Skin epidermis (tissue), 12 donors: ENCODE data around the gene ZNF253.
"Not testable (repeated sequence)": the region's sequence is repeated elsewhere in the genome, so short reads cannot be mapped to it uniquely, and the experiment has no call there.

Experiments
- H3K27ac ChIP-seq, 21 experiments: fragments of 200-600 bp; sonication (generic) in 11 of 21; one replicate each; pipeline ENCODE4 v1.5.0; 2020; ENCODE audit warnings: mild to moderate bottlenecking in 3 of 21, inconsistent platforms in 2 of 21, moderate library complexity in 2 of 21
- H3K4me3 ChIP-seq, 7 experiments: fragments of 200-600 bp; sonication (generic) in 2 of 7; one replicate each; pipeline ENCODE4 v1.5.0; 2020; ENCODE audit warnings: inconsistent platforms in 2 of 7, mild to moderate bottlenecking in 2 of 7, moderate library complexity in 1 of 7

Gene ZNF253

DNA sequence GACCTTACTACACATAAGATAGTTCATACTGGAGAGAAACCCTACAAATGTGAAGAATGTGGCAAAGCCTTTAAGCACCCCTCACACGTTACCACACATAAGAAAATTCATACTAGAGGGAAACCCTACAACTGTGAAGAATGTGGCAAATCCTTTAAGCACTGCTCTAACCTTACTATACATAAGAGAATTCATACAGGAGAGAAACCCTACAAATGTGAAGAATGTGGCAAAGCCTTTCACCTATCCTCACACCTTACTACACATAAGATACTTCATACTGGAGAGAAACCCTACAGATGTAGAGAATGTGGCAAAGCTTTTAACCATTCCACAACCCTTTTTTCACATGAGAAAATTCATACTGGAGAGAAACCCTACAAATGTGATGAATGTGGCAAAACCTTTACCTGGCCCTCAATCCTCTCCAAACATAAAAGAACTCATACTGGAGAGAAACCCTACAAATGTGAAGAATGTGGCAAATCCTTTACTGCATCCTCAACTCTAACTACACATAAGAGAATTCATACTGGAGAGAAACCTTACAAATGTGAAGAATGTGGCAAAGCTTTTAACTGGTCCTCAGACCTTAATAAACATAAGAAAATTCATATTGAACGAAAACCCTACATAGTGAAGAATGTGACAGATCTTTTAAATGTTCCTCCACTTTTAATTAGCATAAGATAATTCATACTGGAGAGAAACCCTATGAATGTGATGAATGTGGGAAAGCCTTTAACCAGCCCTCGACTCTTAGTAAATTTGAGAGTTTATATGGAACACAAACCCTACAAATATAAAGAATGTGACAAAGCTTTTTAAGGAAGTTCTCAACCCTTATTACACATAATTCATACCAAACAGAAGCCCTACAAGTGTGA, 26.6 kb downstream of the ZNF253 start:
- H3K4me3 ChIP-seq, H3K27ac ChIP-seq: not testable (repeated sequence)

DNA sequence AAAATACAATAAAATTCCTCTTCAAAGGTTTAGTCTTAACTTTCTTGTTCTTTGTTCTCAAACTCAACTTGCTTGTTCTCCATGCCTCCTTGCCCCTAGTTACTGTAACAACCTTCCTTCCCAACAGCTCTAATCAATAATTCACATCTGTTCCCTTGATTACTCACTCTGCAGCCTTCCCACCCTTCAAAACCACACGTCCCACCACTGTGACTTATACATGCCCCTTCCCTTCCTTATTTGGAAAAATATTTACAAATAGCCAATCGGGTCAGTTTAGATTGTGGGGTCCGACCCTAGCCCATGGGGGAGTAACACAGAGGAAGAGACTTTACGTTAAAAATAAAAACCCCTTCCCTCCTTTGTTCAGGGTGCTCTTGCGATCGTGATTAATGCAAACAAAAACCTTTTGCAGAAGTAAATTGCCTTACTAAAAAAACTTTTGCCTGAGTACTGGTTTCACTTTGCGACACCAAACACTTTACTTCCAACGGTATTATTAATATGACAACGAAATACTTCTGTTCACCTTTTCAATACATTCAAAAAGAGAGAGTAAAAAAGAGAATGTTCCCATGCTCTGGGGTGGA, 34.6 kb downstream of the ZNF253 start:
- Histone ChIP-seq H3K27ac (peak overlapping the region in 15 of 21 experiments; percentile 11 to 90 (median 69)), H3K4me3 (peak overlapping the region; percentile 60 to 79 (median 72))

DNA sequence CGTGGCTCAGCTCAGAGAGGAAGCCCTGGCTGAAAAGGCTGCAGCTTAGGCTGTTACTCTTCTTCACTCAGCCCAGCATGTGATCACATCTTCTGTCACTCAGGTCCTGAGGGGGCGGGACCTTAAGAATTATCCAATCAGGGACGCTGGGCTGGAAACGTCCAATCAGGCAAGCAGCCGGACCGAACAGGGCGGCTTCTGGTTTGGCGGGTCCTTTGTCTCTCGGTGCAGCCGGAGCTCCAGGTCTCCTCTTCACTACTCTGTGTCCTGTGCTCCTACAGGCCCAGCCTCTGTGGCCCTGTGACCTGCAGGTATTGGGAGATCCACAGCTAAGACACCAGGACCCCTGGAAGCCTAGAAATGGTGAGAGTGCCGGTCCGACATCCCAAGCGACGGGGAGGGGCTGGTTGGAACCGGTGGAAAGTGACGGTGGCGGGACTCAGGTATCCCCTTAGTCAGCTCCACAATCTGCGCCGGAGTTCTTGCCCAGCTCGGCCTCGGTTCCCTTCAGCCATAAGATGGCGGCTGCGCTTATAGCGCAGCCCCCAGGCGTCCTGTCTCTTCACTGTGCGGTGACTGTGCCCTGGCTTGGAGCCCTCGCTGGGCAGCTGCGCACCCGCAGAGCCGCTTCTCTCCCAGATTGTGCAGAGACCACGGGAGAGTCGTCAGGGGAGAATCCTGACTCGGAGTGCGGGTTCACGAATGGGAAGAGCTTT, 35.2 kb downstream of the ZNF253 start, which contains the start of gene ZNF93:
TSS of gene ZNF93 (plus strand) at position 218 of the 716 bp plus-strand sequence. CDS start at position 361, 143 bp downstream.
- H3K4me3 ChIP-seq = peak within 1 kb of the TSS; percentile 60 to 79 (median 72)
- H3K27ac ChIP-seq = peak within 1 kb of the TSS in 20 of 21 experiments; percentile 41 to 90 (median 74)

DNA sequence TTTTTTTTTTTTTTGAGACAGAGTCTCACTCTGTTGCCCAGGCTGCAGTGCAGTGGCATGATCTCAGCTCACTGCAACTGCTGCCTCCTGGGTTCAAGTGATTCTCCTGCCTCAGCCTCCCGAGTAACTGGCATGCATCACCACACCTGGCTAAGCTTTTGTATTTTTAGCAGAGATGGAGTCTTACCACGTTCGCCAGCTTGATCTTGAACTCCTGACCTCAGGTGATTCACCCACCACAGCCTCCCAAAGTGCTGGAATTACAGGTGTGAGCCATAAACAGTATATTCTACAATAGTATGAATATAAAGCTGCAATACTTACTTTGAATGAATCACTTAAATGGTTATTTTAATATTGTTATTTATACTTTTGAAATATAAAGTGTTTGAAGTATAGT, 41.9 kb downstream of the ZNF253 start:
- not testable (repeated sequence) for H3K4me3 ChIP-seq, H3K27ac ChIP-seq

DNA sequence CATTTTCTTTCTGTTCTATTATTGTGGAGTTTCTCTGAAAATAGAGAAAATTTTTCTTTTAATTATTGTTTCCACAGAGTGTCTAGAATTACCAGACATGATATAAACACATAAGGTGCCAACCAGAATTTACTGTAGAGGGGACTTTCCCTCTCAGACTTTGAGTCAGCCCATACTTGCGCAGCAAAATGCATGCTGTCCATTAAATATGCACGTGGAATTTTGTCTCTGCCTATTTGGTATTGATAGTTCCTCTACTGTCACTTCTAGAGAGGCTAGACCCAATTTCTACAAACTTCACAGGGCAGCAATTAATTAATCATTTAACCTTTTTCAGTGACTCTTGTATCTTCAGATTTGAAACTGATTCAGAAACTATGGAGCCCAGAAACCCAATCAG, 44.0 kb downstream of the ZNF253 start:
- H3K27ac ChIP-seq = no peak overlapping the region
- no peak overlapping the region for H3K4me3 ChIP-seq

DNA sequence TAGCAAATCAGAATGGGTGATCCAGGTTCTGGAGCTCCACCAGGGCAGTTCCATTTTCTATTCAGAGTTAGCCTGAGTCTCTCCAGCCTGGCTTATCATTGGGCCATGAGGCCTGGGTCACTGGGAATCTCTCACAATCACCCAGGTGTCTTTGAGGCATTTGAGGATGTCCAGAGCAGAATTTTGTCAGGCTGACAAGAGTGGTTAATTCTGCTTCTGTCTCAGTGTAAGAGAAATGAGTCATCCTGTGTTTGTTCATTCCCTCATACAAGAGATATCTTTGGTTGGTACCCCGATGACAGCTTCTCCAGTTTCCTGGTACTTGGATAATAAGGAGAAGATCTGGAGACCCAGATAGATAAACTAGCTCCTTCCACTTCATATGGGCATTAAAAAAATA, 45.5 kb downstream of the ZNF253 start:
- H3K4me3 ChIP-seq = no peak overlapping the region
- no peak overlapping the region for H3K27ac ChIP-seq

DNA sequence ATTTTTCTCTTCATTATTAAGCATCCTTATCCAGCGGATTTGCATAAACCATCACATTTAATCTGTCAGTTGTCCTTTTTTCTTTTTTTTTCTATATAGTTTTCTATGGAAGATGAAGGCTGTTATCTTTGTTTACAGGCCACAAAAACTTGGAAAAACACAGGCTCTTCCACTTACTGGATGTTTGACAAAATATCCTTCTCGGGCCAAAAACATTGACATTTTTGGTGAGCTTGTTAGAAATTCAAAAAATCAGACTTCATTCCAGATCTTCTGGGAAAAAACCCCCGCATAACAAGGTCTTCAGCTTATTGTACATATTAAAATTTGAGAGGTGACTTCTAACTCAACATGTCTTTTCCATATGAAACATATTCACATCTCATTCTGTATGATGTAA, 48.9 kb downstream of the ZNF253 start:
- Histone ChIP-seq H3K27ac (no peak overlapping the region), H3K4me3 (no peak overlapping the region)

DNA sequence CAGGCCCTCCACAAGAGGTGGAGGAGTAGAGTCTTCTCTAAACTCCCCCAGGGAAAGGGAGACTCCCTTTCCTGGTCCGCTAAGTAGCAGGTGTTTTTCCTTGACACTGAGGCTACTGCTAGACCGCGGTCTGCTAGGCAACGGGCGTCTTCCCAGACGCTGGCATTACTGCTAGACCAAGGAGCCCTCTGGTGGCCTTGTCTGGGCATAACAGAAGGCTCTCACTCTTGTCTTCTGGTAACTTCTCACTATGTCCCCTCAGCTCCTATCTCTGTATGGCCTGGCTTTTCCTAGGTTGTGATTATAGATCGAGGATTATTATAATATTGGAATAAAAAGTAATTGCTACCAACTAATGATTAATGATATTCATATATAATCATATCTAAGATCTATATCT, 64.7 kb downstream of the ZNF253 start:
- not testable (repeated sequence) for H3K27ac ChIP-seq, H3K4me3 ChIP-seq

DNA sequence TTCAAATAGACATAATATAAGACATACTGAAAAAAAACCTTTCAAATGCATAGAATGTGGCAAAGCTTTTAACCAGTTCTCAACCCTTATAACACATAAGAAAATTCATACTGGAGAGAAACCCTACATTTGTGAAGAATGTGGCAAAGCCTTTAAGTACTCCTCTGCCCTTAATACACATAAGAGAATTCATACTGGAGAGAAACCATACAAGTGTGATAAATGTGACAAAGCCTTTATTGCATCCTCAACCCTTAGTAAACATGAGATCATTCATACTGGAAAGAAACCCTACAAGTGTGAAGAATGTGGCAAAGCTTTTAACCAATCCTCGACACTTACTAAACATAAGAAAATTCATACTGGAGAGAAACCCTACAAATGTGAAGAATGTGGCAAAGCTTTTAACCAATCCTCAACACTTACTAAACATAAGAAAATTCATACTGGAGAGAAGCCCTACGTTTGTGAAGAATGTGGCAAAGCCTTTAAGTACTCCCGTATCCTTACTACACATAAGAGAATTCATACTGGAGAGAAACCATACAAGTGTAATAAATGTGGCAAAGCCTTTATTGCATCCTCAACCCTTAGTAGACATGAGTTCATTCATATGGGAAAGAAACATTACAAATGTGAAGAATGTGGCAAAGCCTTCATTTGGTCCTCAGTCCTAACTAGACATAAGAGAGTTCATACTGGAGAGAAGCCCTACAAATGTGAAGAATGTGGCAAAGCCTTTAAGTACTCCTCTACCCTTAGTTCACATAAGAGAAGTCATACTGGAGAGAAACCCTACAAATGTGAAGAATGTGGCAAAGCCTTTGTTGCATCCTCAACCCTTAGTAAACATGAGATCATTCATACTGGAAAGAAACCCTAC, 68.0 kb downstream of the ZNF253 start:
- H3K4me3 ChIP-seq, H3K27ac ChIP-seq: not testable (repeated sequence)

DNA sequence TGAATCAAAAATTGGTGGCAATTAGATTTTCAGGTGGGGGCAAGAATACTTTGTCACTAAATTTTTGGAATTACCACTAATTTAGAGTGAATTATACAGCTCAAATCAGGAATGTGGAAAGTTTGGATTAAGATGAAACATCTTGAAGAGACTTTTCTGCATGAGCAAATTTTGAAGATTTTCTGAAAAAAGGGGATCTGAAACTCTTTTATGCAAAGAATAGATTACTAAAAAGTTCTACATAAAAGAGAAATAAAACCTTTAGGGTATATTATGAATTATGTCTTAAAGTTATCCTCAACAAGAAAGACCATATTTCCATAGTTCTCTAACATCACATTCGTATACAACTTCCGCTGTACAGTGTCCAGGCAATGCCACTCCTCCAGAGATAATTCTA, 71.7 kb downstream of the ZNF253 start:
- Histone ChIP-seq H3K4me3 (no peak overlapping the region), H3K27ac (no peak overlapping the region)

DNA sequence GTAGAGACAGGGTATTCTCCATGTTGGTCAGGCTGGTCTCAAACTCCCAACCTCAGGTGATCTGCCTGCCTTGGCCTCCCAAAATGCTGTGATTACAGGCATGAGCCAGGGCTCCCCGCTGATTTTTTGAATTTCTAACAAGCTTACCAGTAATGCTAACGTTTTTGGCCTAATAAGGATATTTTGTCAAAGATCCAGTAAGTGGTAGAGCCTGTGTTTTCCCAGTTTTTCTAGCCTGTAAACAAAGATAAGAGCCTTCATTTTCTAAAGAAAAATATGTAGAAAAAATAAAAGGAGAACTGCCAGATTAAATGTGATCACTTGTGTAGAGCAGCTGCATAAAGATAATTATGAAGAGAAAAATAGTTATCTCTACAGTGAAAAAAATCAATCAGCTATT, 72.8 kb downstream of the ZNF253 start:
- Histone ChIP-seq H3K4me3 (no peak overlapping the region), H3K27ac (no peak overlapping the region)

DNA sequence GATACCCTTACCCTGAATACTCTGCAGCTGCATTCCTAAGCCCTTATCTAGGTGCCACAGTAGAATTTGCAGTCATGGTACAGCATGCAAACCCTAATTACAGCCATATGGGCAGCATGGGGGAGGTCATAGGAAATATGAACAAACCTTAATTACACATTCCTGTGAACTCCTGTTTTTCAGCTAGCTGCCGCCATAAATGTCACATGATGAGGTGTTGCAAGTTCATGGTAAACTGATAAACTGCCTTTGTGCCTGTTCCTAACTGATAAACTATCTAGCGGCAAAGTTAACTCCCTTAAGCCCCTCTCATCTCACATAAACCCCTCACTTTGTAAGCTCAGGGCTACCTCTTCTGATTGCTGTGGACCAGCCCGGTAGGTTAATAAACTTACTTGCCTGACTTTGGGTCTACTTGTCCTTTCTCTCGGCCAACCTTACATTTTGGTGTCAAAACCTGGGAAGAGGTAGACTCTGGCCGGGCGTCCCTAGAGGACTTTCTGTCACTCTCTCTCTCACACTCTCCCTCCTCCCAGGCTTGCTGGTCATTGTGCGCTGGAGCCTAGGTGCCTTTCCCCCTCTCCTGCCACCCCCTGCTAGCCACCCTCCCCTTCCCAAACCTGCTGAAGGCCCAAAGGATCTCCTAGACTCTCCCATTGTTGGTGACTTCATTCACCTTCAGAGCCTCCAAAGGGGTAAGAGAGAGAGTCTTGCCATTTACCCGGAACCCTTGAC, 78.3 kb downstream of the ZNF253 start:
- no peak overlapping the region for H3K27ac ChIP-seq
- H3K4me3 ChIP-seq = no peak overlapping the region
